ENCODE measurements around the gene SH3BP5L. TPM values are rescaled to one million over a fixed set of nuclear protein-coding genes. Genes with fewer than 3 reads are reported as not detected.
A peak's percentile ranks its signal among the peaks of the same experiment; 100 is the strongest.

SH3BP5L gene
- total and polyA plus RNA-seq, 2 of the 13 experiments (the other 11 are each of a cell fraction or from before 2014, with no cell fraction given): 10.3 to 14.9 TPM

DNA sequence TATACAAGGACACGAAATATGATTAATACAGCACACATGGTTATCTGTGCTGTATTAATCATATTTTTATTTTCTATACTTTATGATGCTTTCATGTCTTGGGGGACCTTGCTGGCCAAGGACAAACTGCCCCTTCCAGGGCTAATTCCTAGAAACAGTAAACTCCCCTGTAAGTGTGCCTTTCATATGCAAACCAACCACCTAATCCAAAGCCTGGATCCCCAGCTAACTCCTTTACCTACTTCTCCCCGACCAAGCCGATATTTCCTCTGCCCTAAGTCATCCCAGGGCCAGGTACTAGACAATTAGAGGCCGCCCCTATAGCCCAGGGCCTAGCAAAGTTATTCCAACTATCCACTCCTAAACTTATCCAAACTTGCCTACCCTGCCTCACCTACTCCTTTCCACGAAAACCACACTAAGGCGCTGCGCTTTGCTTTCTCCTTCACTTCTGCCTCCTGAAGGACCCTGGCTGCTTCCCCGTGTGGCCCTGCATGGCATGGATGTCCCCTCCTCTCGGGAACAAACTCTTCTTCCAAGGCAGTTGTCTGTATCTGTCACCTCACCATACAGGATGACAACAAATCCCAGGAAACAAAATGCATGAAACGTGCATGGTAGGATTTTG is 10.2 kb downstream of the SH3BP5L start:
- H3K27ac ChIP-seq (ENCODE audit: extremely low read length, insufficient read depth, low read length): no peak overlapping the region
- peaks cover 5% of the 10 kb centered on the region for H3K4me1 ChIP-seq (ENCODE audit: insufficient read depth, low read length)
- no peak for DNase-seq (ENCODE audit: low spot score)
- peaks cover 6% of the 10 kb centered on the region for H3K79me2 ChIP-seq (ENCODE audit: insufficient read depth, low read length)
- H3K4me2 ChIP-seq (ENCODE audit: low read depth, low read length): no peak overlapping the region
- no peak for FAIRE-seq
- no peak overlapping the region for H2AFZ ChIP-seq (ENCODE audit: low read length)
- no peaks in the 10 kb centered on the region for H3K9me3 ChIP-seq (ENCODE audit: low read length)
- no peak overlapping the region for H3K4me3 ChIP-seq (replicated peaks in 1 of 3; ENCODE audit: insufficient read depth in 1 of 3, low read depth in 2 of 3, low read length in 3 of 3)
- intact Hi-C loops (cut with micrococcal nuclease; ENCODE audit: unreplicated experiment): no loop called here
- CTCF ChIA-PET (ENCODE audit: low intra/inter-chr PET ratio, low total read pairs): no interaction called here
- H3K36me3 ChIP-seq (replicated peaks in 1 of 2; ENCODE audit: control insufficient read depth in 1 of 2, insufficient read depth in 2 of 2, low read length in 2 of 2): peaks cover 19 to 72% of the 10 kb centered on the region in 2 experiments
- ATAC-seq: no peak
- POLR2A ChIA-PET: no interaction called here
- 96% methylated on average over 10 of the region's 10 CpGs for WGBS (ENCODE audit: low lambda C conversion rate)
- H3K27me3 ChIP-seq (ENCODE audit: control insufficient read depth in 1 of 2, insufficient read depth in 2 of 2, low read length in 2 of 2): no peaks in the 10 kb centered on the region
- BruUV-seq (replicated peaks): TSS peak; percentile 38
- in situ Hi-C loops (cut with HindIII; ENCODE audit: extremely low pct_ligation_motif_present, low pct_unique_long_range_greater_than_20kb): loop anchor here (5.0 kb wide), 1 partner anchor 58 kb away; the partner anchor contains the start of gene LYPD8
- no peaks in the 10 kb centered on the region for H4K20me1 ChIP-seq (ENCODE audit: insufficient read depth, low read length)
- no peak overlapping the region for H3K9ac ChIP-seq (ENCODE audit: insufficient read depth, low read depth, low read length)
- TF ChIP-seq, protein P1, sequence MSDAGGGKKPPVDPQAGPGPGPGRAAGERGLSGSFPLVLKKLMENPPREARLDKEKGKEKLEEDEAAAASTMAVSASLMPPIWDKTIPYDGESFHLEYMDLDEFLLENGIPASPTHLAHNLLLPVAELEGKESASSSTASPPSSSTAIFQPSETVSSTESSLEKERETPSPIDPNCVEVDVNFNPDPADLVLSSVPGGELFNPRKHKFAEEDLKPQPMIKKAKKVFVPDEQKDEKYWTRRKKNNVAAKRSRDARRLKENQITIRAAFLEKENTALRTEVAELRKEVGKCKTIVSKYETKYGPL (CRISPR knock-in tag; IDR thresholded peaks at IDR 0.05): no peak
- TF ChIP-seq DMAP1 (CRISPR knock-in tag; IDR thresholded peaks at IDR 0.05) (no peak), BRD4 (CRISPR knock-in tag; IDR thresholded peaks at IDR 0.05) (no peak), ZNF446 (CRISPR knock-in tag; IDR thresholded peaks at IDR 0.05) (no peak), TMF1 (CRISPR knock-in tag; IDR thresholded peaks at IDR 0.05; ENCODE audit: low read depth) (no peak), NR0B2 (CRISPR knock-in tag; IDR thresholded peaks at IDR 0.05) (no peak), TRAFD1 (CRISPR knock-in tag; IDR thresholded peaks at IDR 0.05; ENCODE audit: borderline replicate concordance) (no peak), MXD4 (CRISPR knock-in tag; IDR thresholded peaks at IDR 0.05) (no peak), PBX3 (CRISPR knock-in tag; IDR thresholded peaks at IDR 0.05; ENCODE audit: borderline replicate concordance) (no peak), KLF16 (CRISPR knock-in tag; IDR thresholded peaks at IDR 0.05) (no peak), RBFOX2 (IDR thresholded peaks at IDR 0.05; ENCODE audit: low read depth, low read length) (no peak), ARHGAP35 (CRISPR knock-in tag; IDR thresholded peaks at IDR 0.05; ENCODE audit: borderline replicate concordance) (no peak), ZBTB46 (CRISPR knock-in tag; IDR thresholded peaks at IDR 0.05; ENCODE audit: borderline replicate concordance) (no peak), ZNF782 (CRISPR knock-in tag; IDR thresholded peaks at IDR 0.05; ENCODE audit: borderline replicate concordance) (no peak)
- TF ChIP-seq, protein P2, sequence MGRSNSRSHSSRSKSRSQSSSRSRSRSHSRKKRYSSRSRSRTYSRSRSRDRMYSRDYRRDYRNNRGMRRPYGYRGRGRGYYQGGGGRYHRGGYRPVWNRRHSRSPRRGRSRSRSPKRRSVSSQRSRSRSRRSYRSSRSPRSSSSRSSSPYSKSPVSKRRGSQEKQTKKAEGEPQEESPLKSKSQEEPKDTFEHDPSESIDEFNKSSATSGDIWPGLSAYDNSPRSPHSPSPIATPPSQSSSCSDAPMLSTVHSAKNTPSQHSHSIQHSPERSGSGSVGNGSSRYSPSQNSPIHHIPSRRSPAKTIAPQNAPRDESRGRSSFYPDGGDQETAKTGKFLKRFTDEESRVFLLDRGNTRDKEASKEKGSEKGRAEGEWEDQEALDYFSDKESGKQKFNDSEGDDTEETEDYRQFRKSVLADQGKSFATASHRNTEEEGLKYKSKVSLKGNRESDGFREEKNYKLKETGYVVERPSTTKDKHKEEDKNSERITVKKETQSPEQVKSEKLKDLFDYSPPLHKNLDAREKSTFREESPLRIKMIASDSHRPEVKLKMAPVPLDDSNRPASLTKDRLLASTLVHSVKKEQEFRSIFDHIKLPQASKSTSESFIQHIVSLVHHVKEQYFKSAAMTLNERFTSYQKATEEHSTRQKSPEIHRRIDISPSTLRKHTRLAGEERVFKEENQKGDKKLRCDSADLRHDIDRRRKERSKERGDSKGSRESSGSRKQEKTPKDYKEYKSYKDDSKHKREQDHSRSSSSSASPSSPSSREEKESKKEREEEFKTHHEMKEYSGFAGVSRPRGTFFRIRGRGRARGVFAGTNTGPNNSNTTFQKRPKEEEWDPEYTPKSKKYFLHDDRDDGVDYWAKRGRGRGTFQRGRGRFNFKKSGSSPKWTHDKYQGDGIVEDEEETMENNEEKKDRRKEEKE (IDR thresholded peaks at IDR 0.05): no peak
